ENCODE results near the gene NAB2. TPM values are rescaled to one million over a fixed set of nuclear protein-coding genes. Genes with fewer than 3 reads are reported as not detected.

NAB2 gene
- total and polyA plus RNA-seq, 2 experiments from 2014 or later: 21.6 to 107 TPM

GRCh38 chr12:57139796-57140649, 51.1 kb downstream of the NAB2 start:
- Histone ChIP-seq H3K79me2 (ENCODE audit: insufficient read depth) (peaks cover 98% of the 10 kb centered on the region), H3K4me1 (ENCODE audit: insufficient read depth) (peaks cover 68% of the 10 kb centered on the region), H2AFZ (no peak overlapping the region), H3K9me2 (ENCODE audit: insufficient read depth) (no peaks in the 10 kb centered on the region), H3F3A (ENCODE audit: insufficient read depth) (peaks cover 77% of the 10 kb centered on the region), H3K4me2 (ENCODE audit: unreplicated experiment) (peak overlapping the region; percentile 26), H3K27me3 (replicated peaks; ENCODE audit: insufficient read depth) (no peaks in the 10 kb centered on the region), H4K20me1 (ENCODE audit: insufficient read depth) (no peaks in the 10 kb centered on the region), H3K27ac (peak overlapping the region; percentile 89), H3K9ac (peak overlapping the region; percentile 42; the same call in 1 of the 2 replicates), H3K9me3 (ENCODE audit: low read depth) (no peaks in the 10 kb centered on the region), H3K4me3 (no peak overlapping the region), H3K36me3 (ENCODE audit: low read depth) (peaks cover 57% of the 10 kb centered on the region)
- peak; percentile 71 for DNase-seq
- 55 to 57% methylated on average over 6 of the region's 6 CpGs for WGBS, 2 experiments (ENCODE audit: low coverage in 1 of 2, low lambda C conversion rate in 2 of 2, missing lambda C conversion rate in 2 of 2)
- in situ Hi-C loops (cut with MboI): no loop called here
- TF ChIP-seq EZH2 (IDR thresholded peaks at IDR 0.05; ENCODE audit: insufficient read depth, poor library complexity, severe bottlenecking) (no peak), EZH2phosphoT487 (IDR thresholded peaks at IDR 0.05; ENCODE audit: insufficient read depth, low read depth) (no peak)

- no peaks in the 10 kb centered on the region for H4K20me1 ChIP-seq (ENCODE audit: insufficient read depth)
- 0 out of 2 replicates have a peak overlapping the region, but pooled peaks have one; percentile 19 for H3K9ac ChIP-seq
- no peak overlapping the region for H3K4me3 ChIP-seq
Observed at GRCh38 chr12:57141249-57141648, 52.3 kb downstream of the NAB2 start.

GRCh38 chr12:57142121-57142520, 53.2 kb downstream of the NAB2 start:
- H3K4me2 ChIP-seq (ENCODE audit: unreplicated experiment): no peak overlapping the region
- H3K36me3 ChIP-seq (ENCODE audit: low read depth): peaks cover 76% of the 10 kb centered on the region
- H3K27ac ChIP-seq: peak overlapping the region; percentile 89
- whole genome bisulfite sequencing, 2 experiments (ENCODE audit: low coverage in 1 of 2, low lambda C conversion rate in 2 of 2, missing lambda C conversion rate in 2 of 2): 33 to 36% methylated on average over 9 of the region's 9 CpGs
- H2AFZ ChIP-seq: no peak overlapping the region
- TF ChIP-seq EZH2 (IDR thresholded peaks at IDR 0.05; ENCODE audit: insufficient read depth, poor library complexity, severe bottlenecking) (no peak), EZH2phosphoT487 (IDR thresholded peaks at IDR 0.05; ENCODE audit: insufficient read depth, low read depth) (no peak)
- H3K27me3 ChIP-seq (replicated peaks; ENCODE audit: insufficient read depth): no peaks in the 10 kb centered on the region
- no peak for DNase-seq
- peaks cover 100% of the 10 kb centered on the region for H3K79me2 ChIP-seq (ENCODE audit: insufficient read depth)
- H3K9me3 ChIP-seq (ENCODE audit: low read depth): no peaks in the 10 kb centered on the region
- H3F3A ChIP-seq (ENCODE audit: insufficient read depth): peaks cover 81% of the 10 kb centered on the region
- H3K4me1 ChIP-seq (ENCODE audit: insufficient read depth): peaks cover 73% of the 10 kb centered on the region
- H3K4me3 ChIP-seq: no peak overlapping the region
- H3K9me2 ChIP-seq (ENCODE audit: insufficient read depth): no peaks in the 10 kb centered on the region
- in situ Hi-C loops (cut with MboI): no loop called here
- 0 out of 2 replicates have a peak overlapping the region, but pooled peaks have one; percentile 19 for H3K9ac ChIP-seq
- H4K20me1 ChIP-seq (ENCODE audit: insufficient read depth): no peaks in the 10 kb centered on the region

More at GRCh38 chr12:57141249-57141648, 52.3 kb downstream of the NAB2 start:
- no peaks in the 10 kb centered on the region for H3K9me3 ChIP-seq (ENCODE audit: low read depth)
- H3K9me2 ChIP-seq (ENCODE audit: insufficient read depth): no peaks in the 10 kb centered on the region
- no peak for DNase-seq
- H2AFZ ChIP-seq: no peak overlapping the region
- WGBS, 2 experiments (ENCODE audit: low coverage in 1 of 2, low lambda C conversion rate in 2 of 2, missing lambda C conversion rate in 2 of 2): 63 to 69% methylated on average over 8 of the region's 8 CpGs
- H3K27ac ChIP-seq: peak overlapping the region; percentile 89
- peaks cover 81% of the 10 kb centered on the region for H3F3A ChIP-seq (ENCODE audit: insufficient read depth)
- TF ChIP-seq EZH2phosphoT487 (IDR thresholded peaks at IDR 0.05; ENCODE audit: insufficient read depth, low read depth): no peak
- TF ChIP-seq EZH2 (IDR thresholded peaks at IDR 0.05; ENCODE audit: insufficient read depth, poor library complexity, severe bottlenecking): no peak
- H3K4me1 ChIP-seq (ENCODE audit: insufficient read depth): peaks cover 67% of the 10 kb centered on the region
- no peak overlapping the region for H3K4me2 ChIP-seq (ENCODE audit: unreplicated experiment)
- peaks cover 69% of the 10 kb centered on the region for H3K36me3 ChIP-seq (ENCODE audit: low read depth)
- H3K27me3 ChIP-seq (replicated peaks; ENCODE audit: insufficient read depth): no peaks in the 10 kb centered on the region
- in situ Hi-C loops (cut with MboI): no loop called here
- peaks cover 98% of the 10 kb centered on the region for H3K79me2 ChIP-seq (ENCODE audit: insufficient read depth)

- Histone ChIP-seq H3K27ac (peak overlapping the region; percentile 89), H3K36me3 (ENCODE audit: low read depth) (peaks cover 77% of the 10 kb centered on the region), H3K4me1 (ENCODE audit: insufficient read depth) (peaks cover 74% of the 10 kb centered on the region), H4K20me1 (ENCODE audit: insufficient read depth) (no peaks in the 10 kb centered on the region), H3K9me3 (ENCODE audit: low read depth) (no peaks in the 10 kb centered on the region), H3K4me2 (ENCODE audit: unreplicated experiment) (no peak overlapping the region), H3K9me2 (ENCODE audit: insufficient read depth) (no peaks in the 10 kb centered on the region), H3K79me2 (ENCODE audit: insufficient read depth) (peaks cover 100% of the 10 kb centered on the region), H2AFZ (no peak overlapping the region), H3K9ac (0 out of 2 replicates have a peak overlapping the region, but pooled peaks have one; percentile 19), H3K4me3 (no peak overlapping the region), H3K27me3 (replicated peaks; ENCODE audit: insufficient read depth) (no peaks in the 10 kb centered on the region), H3F3A (ENCODE audit: insufficient read depth) (peaks cover 81% of the 10 kb centered on the region)
- WGBS, 2 experiments (ENCODE audit: low coverage in 1 of 2, low lambda C conversion rate in 2 of 2, missing lambda C conversion rate in 2 of 2): 67 to 76% methylated on average over 7 of the region's 7 CpGs
- TF ChIP-seq EZH2phosphoT487 (IDR thresholded peaks at IDR 0.05; ENCODE audit: insufficient read depth, low read depth): no peak
- TF ChIP-seq EZH2 (IDR thresholded peaks at IDR 0.05; ENCODE audit: insufficient read depth, poor library complexity, severe bottlenecking): no peak
- DNase-seq: no peak
- in situ Hi-C loops (cut with MboI): no loop called here
Observed at GRCh38 chr12:57142727-57143126, 53.8 kb downstream of the NAB2 start.

Data from GM23248 (cell line).